ENCODE results near the gene RRP1B. TPM values are rescaled to one million over a fixed set of nuclear protein-coding genes. Genes with fewer than 3 reads are reported as not detected.

The RRP1B gene
- polyA plus RNA-seq, 3 donors: 3.3 to 6.1 (median 4.5) TPM

DNA sequence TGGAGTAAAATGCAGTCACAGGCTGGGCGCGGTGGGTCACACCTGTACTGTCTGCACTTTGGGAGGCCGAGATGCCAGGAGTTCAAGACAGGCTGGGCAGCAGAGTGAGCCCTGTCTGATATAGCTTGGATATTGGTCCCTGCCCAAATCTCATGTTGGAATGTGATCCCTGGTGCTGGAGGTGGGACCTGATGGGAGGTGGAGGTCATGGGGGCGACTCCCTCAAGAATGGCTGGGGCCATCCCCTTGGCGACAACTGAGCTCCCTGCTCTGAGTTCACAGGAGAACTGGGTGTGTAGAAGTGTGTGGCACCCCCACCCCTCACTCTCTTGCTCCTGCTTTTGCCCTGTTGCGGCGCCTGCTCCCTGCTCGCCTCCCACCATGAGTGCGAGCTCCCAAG, 48.1 kb downstream of the RRP1B start:
- Histone ChIP-seq H2AFZ (ENCODE audit: insufficient read depth, low read depth, low read length, poor library complexity, severe bottlenecking) (no peak overlapping the region), H3K4me1 (ENCODE audit: control insufficient read depth in 1 of 2, insufficient read depth in 2 of 2, low read length in 2 of 2) (peaks cover 27 to 34% of the 10 kb centered on the region in 2 donors), H4K20me1 (ENCODE audit: insufficient read depth, low read length) (no peaks in the 10 kb centered on the region), H3K79me2 (ENCODE audit: insufficient read depth, low read length) (no peaks in the 10 kb centered on the region), H3K27me3 (ENCODE audit: control insufficient read depth in 2 of 2, insufficient read depth in 2 of 2, low read length in 2 of 2) (peaks cover 0 to under 1% of the 10 kb centered on the region in 2 donors), H3K36me3 (replicated peaks in 1 of 2; ENCODE audit: control insufficient read depth in 1 of 2, insufficient read depth in 2 of 2, low read length in 2 of 2) (no peaks in the 10 kb centered on the region), H3K4me3 (replicated peaks in 1 of 3; ENCODE audit: low read depth in 2 of 3, low read length in 3 of 3) (no peak overlapping the region), H3K27ac (ENCODE audit: low read depth in 1 of 2, low read length in 2 of 2) (no peak overlapping the region), H3K9me3 (replicated peaks in 1 of 2; ENCODE audit: control insufficient read depth in 1 of 2, insufficient read depth in 1 of 2, low read length in 2 of 2) (no peaks in the 10 kb centered on the region), H3K4me2 (replicated peaks; ENCODE audit: extremely low read depth, low read length, poor library complexity, severe bottlenecking) (no peak overlapping the region), H3K9ac (ENCODE audit: insufficient read depth, low read length, poor library complexity, severe bottlenecking) (no peak overlapping the region)
- Mint-ChIP-seq H3K27ac (peak overlapping the region in 1 of 7 donors; percentile 74), H3K4me1 (peaks cover 29% of the 10 kb centered on the region), H3K27me3 (ENCODE audit: low read depth in 3 of 3) (peaks cover 8 to 12% (median 12%) of the 10 kb centered on the region in 3 donors), H3K9me3 (peaks cover 0 to 4% (median 0%) of the 10 kb centered on the region in 7 donors), H3K36me3 (no peaks in the 10 kb centered on the region), H3K4me3 (no peak overlapping the region)
- intact Hi-C loops (cut with micrococcal nuclease): no loop called here
- 97% methylated on average over 6 of the region's 9 CpGs for WGBS (ENCODE audit: insufficient coverage)
- DNase-seq: no peak
- TF ChIP-seq, protein P1, sequence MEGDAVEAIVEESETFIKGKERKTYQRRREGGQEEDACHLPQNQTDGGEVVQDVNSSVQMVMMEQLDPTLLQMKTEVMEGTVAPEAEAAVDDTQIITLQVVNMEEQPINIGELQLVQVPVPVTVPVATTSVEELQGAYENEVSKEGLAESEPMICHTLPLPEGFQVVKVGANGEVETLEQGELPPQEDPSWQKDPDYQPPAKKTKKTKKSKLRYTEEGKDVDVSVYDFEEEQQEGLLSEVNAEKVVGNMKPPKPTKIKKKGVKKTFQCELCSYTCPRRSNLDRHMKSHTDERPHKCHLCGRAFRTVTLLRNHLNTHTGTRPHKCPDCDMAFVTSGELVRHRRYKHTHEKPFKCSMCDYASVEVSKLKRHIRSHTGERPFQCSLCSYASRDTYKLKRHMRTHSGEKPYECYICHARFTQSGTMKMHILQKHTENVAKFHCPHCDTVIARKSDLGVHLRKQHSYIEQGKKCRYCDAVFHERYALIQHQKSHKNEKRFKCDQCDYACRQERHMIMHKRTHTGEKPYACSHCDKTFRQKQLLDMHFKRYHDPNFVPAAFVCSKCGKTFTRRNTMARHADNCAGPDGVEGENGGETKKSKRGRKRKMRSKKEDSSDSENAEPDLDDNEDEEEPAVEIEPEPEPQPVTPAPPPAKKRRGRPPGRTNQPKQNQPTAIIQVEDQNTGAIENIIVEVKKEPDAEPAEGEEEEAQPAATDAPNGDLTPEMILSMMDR (IDR thresholded peaks at IDR 0.05): no peak

DNA sequence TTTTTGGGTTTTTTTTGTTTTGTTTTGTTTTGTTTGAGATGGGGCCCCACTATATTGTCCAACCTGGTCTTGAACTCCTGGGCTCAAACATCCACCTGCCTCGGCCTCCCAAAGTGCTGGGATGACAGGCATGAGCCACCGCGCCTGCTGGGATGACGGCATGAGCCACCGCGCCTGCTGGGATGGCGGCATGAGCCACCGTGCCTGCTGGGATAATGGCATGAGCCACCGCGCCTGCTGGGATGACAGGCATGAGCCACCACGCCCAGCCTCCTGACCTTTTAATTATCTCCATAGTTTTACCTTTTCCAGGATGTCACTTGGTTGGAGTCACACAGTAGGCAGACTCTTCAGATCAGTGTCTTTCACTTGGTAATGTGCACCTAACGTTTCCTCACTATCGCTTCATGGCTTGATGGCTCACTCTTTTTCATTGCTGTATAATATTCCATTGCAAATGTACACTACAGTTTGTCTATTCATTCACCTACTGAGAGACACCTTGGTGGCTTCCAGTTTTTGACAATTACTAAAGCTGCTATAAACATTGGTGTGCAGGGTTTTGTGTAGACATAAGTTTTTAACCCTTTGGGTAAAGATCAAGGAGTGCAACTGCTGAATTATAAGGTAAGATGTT, 49.5 kb downstream of the RRP1B start:
- Mint-ChIP-seq H3K27ac (no peak overlapping the region), H3K4me1 (peaks cover 17% of the 10 kb centered on the region), H3K9me3 (peaks cover 0 to 4% (median 0%) of the 10 kb centered on the region in 7 donors), H3K36me3 (no peaks in the 10 kb centered on the region), H3K27me3 (ENCODE audit: low read depth in 3 of 3) (peaks cover 6 to 10% (median 8%) of the 10 kb centered on the region in 3 donors), H3K4me3 (no peak overlapping the region)
- no peak overlapping the region for H3K4me2 ChIP-seq (replicated peaks; ENCODE audit: extremely low read depth, low read length, poor library complexity, severe bottlenecking)
- H3K79me2 ChIP-seq (ENCODE audit: insufficient read depth, low read length): no peaks in the 10 kb centered on the region
- TF ChIP-seq, protein P1 (IDR thresholded peaks at IDR 0.05): no peak
- no peaks in the 10 kb centered on the region for H3K27me3 ChIP-seq (ENCODE audit: control insufficient read depth in 2 of 2, insufficient read depth in 2 of 2, low read length in 2 of 2)
- H3K9ac ChIP-seq (ENCODE audit: insufficient read depth, low read length, poor library complexity, severe bottlenecking): no peak overlapping the region
- intact Hi-C loops (cut with micrococcal nuclease): no loop called here
- H3K36me3 ChIP-seq (replicated peaks in 1 of 2; ENCODE audit: control insufficient read depth in 1 of 2, insufficient read depth in 2 of 2, low read length in 2 of 2): no peaks in the 10 kb centered on the region
- no peak overlapping the region for H3K27ac ChIP-seq (ENCODE audit: low read depth in 1 of 2, low read length in 2 of 2)
- H4K20me1 ChIP-seq (ENCODE audit: insufficient read depth, low read length): no peaks in the 10 kb centered on the region
- no peak overlapping the region for H2AFZ ChIP-seq (ENCODE audit: insufficient read depth, low read depth, low read length, poor library complexity, severe bottlenecking)
- H3K4me1 ChIP-seq (ENCODE audit: control insufficient read depth in 1 of 2, insufficient read depth in 2 of 2, low read length in 2 of 2): peaks cover 16 to 23% of the 10 kb centered on the region in 2 donors
- no peak for DNase-seq
- WGBS (ENCODE audit: insufficient coverage): 91% methylated on average over 10 of the region's 13 CpGs
- H3K4me3 ChIP-seq (replicated peaks in 1 of 3; ENCODE audit: low read depth in 2 of 3, low read length in 3 of 3): no peak overlapping the region
- no peaks in the 10 kb centered on the region for H3K9me3 ChIP-seq (replicated peaks in 1 of 2; ENCODE audit: control insufficient read depth in 1 of 2, insufficient read depth in 1 of 2, low read length in 2 of 2)

Measured in CD14-positive monocyte (primary cell).